Trophoblast cell (in vitro differentiated cells and primary cell): Measurements from ENCODE around the gene TMEM229B.

Experiments
- DNase-seq, 2 donors: peaks; one replicate each; pipeline ENCODE4 v3.0.0-alpha.2; 2016
- H2AFZ ChIP-seq: 2 replicates; pipeline ENCODE4 v1.6.1; 2013; ENCODE audit warnings: low read length, moderate library complexity, mild to moderate bottlenecking; ENCODE audit not compliant: insufficient read depth, poor library complexity
- H2AK5ac ChIP-seq: 2 replicates; pipeline ENCODE4 v1.6.1; 2013; ENCODE audit warnings: mild to moderate bottlenecking, low read length
- H2BK120ac ChIP-seq: 2 replicates; pipeline ENCODE4 v1.6.1; 2013; ENCODE audit warnings: low read length, mild to moderate bottlenecking, moderate library complexity; ENCODE audit not compliant: insufficient read depth, poor library complexity
- H2BK12ac ChIP-seq: 2 replicates; pipeline ENCODE4 v1.6.1; 2013; ENCODE audit warnings: mild to moderate bottlenecking, low read length, moderate library complexity
- H2BK5ac ChIP-seq: 2 replicates; pipeline ENCODE4 v1.6.1; 2013; ENCODE audit warnings: low read length, low read depth, moderate library complexity, mild to moderate bottlenecking; ENCODE audit not compliant: poor library complexity
- H3K14ac ChIP-seq: 2 replicates; pipeline ENCODE4 v1.6.1; 2013; ENCODE audit warnings: mild to moderate bottlenecking, low read length
- H3K18ac ChIP-seq: 2 replicates; pipeline ENCODE4 v1.6.1; 2013; ENCODE audit warnings: mild to moderate bottlenecking, low read length
- H3K23ac ChIP-seq: 2 replicates; pipeline ENCODE4 v1.6.1; 2013; ENCODE audit warnings: low read length
- H3K27ac ChIP-seq: 2 replicates; pipeline ENCODE4 v1.5.1; 2013; ENCODE audit warnings: low read depth, mild to moderate bottlenecking, inconsistent platforms, low read length, moderate library complexity
- H3K27me3 ChIP-seq: 2 replicates; pipeline ENCODE4 v1.6.1; 2013; ENCODE audit warnings: inconsistent platforms, mild to moderate bottlenecking, low read length, moderate library complexity; ENCODE audit not compliant: insufficient read depth
- H3K36me3 ChIP-seq, 2 experiments: 1 replicate in 1 of 2; 2 replicates in 1 of 2; pipeline ENCODE4 v1.6.1; 2013; ENCODE audit warnings: low read length in 2 of 2, mild to moderate bottlenecking in 2 of 2, moderate library complexity in 1 of 2; ENCODE audit not compliant: insufficient read depth in 2 of 2, control insufficient read depth in 1 of 2
- H3K4ac ChIP-seq: 2 replicates; pipeline ENCODE4 v1.6.1; 2013; ENCODE audit warnings: low read depth, mild to moderate bottlenecking, low read length, moderate library complexity
- H3K4me1 ChIP-seq, 2 experiments: 1 replicate in 1 of 2; 2 replicates in 1 of 2; pipeline ENCODE4 v1.6.1; 2013; ENCODE audit warnings: low read length in 2 of 2, mild to moderate bottlenecking in 2 of 2, moderate library complexity in 1 of 2; ENCODE audit not compliant: insufficient read depth in 2 of 2, control insufficient read depth in 1 of 2
- H3K4me2 ChIP-seq: 2 replicates; pipeline ENCODE4 v1.6.1; 2013; ENCODE audit warnings: inconsistent platforms, mild to moderate bottlenecking, low read length, moderate library complexity
- H3K4me3 ChIP-seq: 2 replicates; pipeline ENCODE4 v1.5.1; 2013; ENCODE audit warnings: mild to moderate bottlenecking, low read depth, low read length, inconsistent platforms
- H3K79me1 ChIP-seq: one replicate; pipeline ENCODE4 v1.6.1; 2013; ENCODE audit warnings: low read length
- H3K79me2 ChIP-seq: 2 replicates; pipeline ENCODE4 v1.6.1; 2013; ENCODE audit warnings: low read length, mild to moderate bottlenecking; ENCODE audit not compliant: control insufficient read depth, insufficient read depth, poor library complexity
- H3K9ac ChIP-seq: 2 replicates; pipeline ENCODE4 v1.6.1; 2013; ENCODE audit warnings: mild to moderate bottlenecking, low read length
- H3K9me3 ChIP-seq: 2 replicates; pipeline ENCODE4 v1.6.1; 2013; ENCODE audit warnings: low read depth, mild to moderate bottlenecking, control low read depth, inconsistent platforms, low read length; ENCODE audit not compliant: insufficient read depth
- H4K12ac ChIP-seq: 2 replicates; pipeline ENCODE4 v1.6.1; 2013; ENCODE audit warnings: low read depth, mild to moderate bottlenecking, low read length, moderate library complexity
- H4K8ac ChIP-seq: 2 replicates; pipeline ENCODE4 v1.6.1; 2013; ENCODE audit warnings: low read depth, mild to moderate bottlenecking, low read length, moderate library complexity
- H4K91ac ChIP-seq: one replicate; pipeline ENCODE4 v1.6.1; 2013; ENCODE audit warnings: low read depth, mild to moderate bottlenecking, low read length, moderate library complexity
- WGBS: extraction: QIAGEN DNeasy Blood & Tissue Kit; methylation state at CpG from one replicate; pipeline ENCODE4 v1.1.7; 2013; ENCODE audit warnings: missing lambda C conversion rate; ENCODE audit not compliant: insufficient read length, insufficient coverage; ENCODE audit errors: extremely low coverage; 5-methylcytosine and 5-hydroxymethylcytosine counted together

Gene TMEM229B

DNA sequence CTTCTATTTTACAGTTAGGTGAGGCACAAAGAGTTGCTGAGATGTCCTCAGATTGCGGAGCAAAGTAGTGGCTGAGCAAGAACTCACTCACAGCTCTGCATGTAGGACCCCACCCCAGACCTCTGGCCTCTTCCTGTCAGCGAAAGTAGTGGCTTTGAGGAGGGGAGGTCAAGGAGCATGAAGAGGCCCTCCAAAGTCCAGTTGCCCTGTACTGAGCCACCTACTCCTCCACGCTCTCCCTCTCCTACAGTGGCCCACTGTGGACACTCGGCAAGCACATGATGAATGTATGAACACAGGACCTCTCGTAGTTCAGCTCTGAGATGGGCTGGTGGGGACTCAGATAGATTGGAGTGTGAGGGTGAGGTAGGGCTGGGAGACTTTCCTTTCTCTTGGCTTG, 39.2 kb upstream of the TMEM229B start:
- Histone ChIP-seq H3K4me2 (no peak overlapping the region), H3K79me2 (peaks cover 1% of the 10 kb centered on the region), H4K12ac (no peak overlapping the region), H3K36me3 (no peaks in the 10 kb centered on the region), H2BK12ac (no peak overlapping the region), H4K8ac (no peak overlapping the region), H2BK120ac (no peak overlapping the region), H3K4ac (no peak overlapping the region), H3K27ac (no peak overlapping the region), H3K18ac (no peak overlapping the region), H3K27me3 (no peaks in the 10 kb centered on the region), H3K23ac (no peak overlapping the region), H3K14ac (no peak overlapping the region), H2BK5ac (no peak overlapping the region), H3K4me1 (no peaks in the 10 kb centered on the region), H3K79me1 (peaks cover 2% of the 10 kb centered on the region), H2AK5ac (no peak overlapping the region), H3K4me3 (no peak overlapping the region), H4K91ac (no peak overlapping the region), H2AFZ (no peak overlapping the region), H3K9me3 (no peaks in the 10 kb centered on the region), H3K9ac (no peak overlapping the region)
- WGBS, result no CpG with 5 or more reads among the region's 5 CpGs
- DNase-seq, result no peak

DNA sequence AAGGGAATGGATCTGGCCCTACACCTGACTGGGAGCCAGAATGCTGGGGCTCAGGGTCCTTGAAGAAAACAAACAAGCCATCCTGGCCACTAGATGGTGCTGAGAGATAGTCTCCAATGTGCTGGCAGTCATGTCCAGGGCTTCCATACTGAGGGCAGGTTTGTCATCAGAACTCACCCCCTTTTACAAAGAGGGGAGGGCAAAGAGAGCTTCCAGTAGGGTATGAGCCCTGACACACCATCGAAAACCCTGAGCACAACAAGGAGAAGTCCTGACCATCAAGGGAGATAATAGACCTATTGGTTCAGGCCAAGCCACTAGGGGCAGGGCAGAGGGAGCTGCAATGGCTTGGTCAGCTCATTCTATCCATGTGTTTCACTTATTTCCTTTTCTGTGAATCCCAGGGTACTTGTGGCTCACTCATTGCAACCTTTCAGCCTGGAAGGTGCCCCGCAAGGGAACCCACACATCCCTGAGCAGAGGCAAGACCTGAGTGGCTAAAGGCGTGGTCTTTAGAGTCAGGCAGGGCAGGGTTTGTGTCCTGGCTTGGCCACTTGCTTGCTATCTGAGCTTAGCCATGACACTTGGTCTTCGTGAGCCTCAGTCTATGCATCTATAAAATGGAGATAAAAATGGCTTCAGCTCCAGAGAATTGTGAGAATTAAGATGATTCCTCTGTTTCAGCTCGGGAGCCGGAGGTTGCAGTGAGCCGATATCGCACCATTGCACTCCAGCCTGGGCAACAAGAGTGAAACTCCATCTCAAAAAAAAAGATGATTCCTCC, 38.3 kb upstream of the TMEM229B start:
- Histone ChIP-seq H2BK12ac (no peak overlapping the region), H3K27me3 (no peaks in the 10 kb centered on the region), H4K91ac (no peak overlapping the region), H3K4me2 (no peak overlapping the region), H3K18ac (no peak overlapping the region), H4K8ac (no peak overlapping the region), H2AFZ (no peak overlapping the region), H3K9ac (no peak overlapping the region), H4K12ac (no peak overlapping the region), H3K4me3 (no peak overlapping the region), H3K9me3 (no peaks in the 10 kb centered on the region), H3K4ac (no peak overlapping the region), H2BK5ac (no peak overlapping the region), H2AK5ac (no peak overlapping the region), H3K79me1 (no peaks in the 10 kb centered on the region), H3K14ac (no peak overlapping the region), H2BK120ac (no peak overlapping the region), H3K23ac (no peak overlapping the region), H3K4me1 (no peaks in the 10 kb centered on the region), H3K36me3 (no peaks in the 10 kb centered on the region), H3K27ac (no peak overlapping the region), H3K79me2 (no peaks in the 10 kb centered on the region)
- WGBS, result no CpG with 5 or more reads among the region's 8 CpGs
- peak in 1 of 2 donors; percentile 50 for DNase-seq

GRCh38 chr14:67526181-67526580, 37.7 kb upstream of the TMEM229B start:
- no peaks in the 10 kb centered on the region for H3K36me3 ChIP-seq
- no peaks in the 10 kb centered on the region for H3K4me1 ChIP-seq
- no peak overlapping the region for H3K4me2 ChIP-seq
- no peaks in the 10 kb centered on the region for H3K79me2 ChIP-seq
- H3K14ac ChIP-seq, result no peak overlapping the region
- no peak overlapping the region for H2AK5ac ChIP-seq
- no peak overlapping the region for H2BK12ac ChIP-seq
- H2BK5ac ChIP-seq, result no peak overlapping the region
- no peak overlapping the region for H4K91ac ChIP-seq
- no peak overlapping the region for H3K4ac ChIP-seq
- H3K27me3 ChIP-seq, result no peaks in the 10 kb centered on the region
- H3K18ac ChIP-seq, result no peak overlapping the region
- no peaks in the 10 kb centered on the region for H3K9me3 ChIP-seq
- H3K79me1 ChIP-seq, result no peaks in the 10 kb centered on the region
- no peak overlapping the region for H3K23ac ChIP-seq
- DNase-seq, result no peak
- H4K12ac ChIP-seq, result no peak overlapping the region
- no peak overlapping the region for H2BK120ac ChIP-seq
- WGBS, result no CpG with 5 or more reads among the region's 6 CpGs
- H3K9ac ChIP-seq, result no peak overlapping the region
- no peak overlapping the region for H4K8ac ChIP-seq
- no peak overlapping the region for H3K4me3 ChIP-seq
- no peak overlapping the region for H2AFZ ChIP-seq
- H3K27ac ChIP-seq, result no peak overlapping the region

DNA sequence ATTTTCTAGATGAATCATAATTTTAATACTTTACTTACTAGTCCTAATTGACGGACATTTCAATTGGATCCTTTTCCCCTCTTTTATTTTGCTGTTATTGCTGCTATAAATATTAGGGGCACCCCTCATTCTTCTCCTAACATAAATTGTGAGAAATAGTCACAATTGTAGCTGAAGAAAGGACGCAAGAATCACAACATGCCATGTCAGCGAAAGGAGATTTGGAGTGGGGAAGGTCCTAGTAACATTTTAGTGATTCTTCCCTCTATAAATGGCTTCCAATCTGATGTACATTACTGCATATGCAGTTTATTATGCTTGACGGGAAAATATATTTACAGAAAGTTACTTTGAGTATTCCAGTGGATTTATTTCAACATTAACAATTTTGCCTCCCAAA, 36.9 kb upstream of the TMEM229B start:
- Histone ChIP-seq H2AFZ (no peak overlapping the region), H3K4me2 (no peak overlapping the region), H3K36me3 (no peaks in the 10 kb centered on the region), H3K79me1 (no peaks in the 10 kb centered on the region), H3K27ac (no peak overlapping the region), H3K14ac (no peak overlapping the region), H3K9me3 (no peaks in the 10 kb centered on the region), H2BK5ac (no peak overlapping the region), H3K79me2 (no peaks in the 10 kb centered on the region), H3K18ac (no peak overlapping the region), H4K12ac (no peak overlapping the region), H3K27me3 (no peaks in the 10 kb centered on the region), H4K91ac (no peak overlapping the region), H3K4me3 (no peak overlapping the region), H2AK5ac (no peak overlapping the region), H3K23ac (no peak overlapping the region), H2BK120ac (no peak overlapping the region), H2BK12ac (no peak overlapping the region), H3K4me1 (no peaks in the 10 kb centered on the region), H3K4ac (no peak overlapping the region), H4K8ac (no peak overlapping the region), H3K9ac (no peak overlapping the region)
- no peak for DNase-seq
- no CpG with 5 or more reads among the region's 4 CpGs for WGBS
